KMS-11 (cell line): ENCODE results near the gene DIPK1A.

Experiments
- H2AFZ ChIP-seq: fragments of 200-600 bp; sonication (generic); 2 replicates; pipeline ENCODE4 v1.6.1; 2016; ENCODE audit warnings: antibody characterized with exemption, mixed run types, low read depth
- H3K27ac ChIP-seq: fragments of 200-600 bp; sonication (generic); 2 replicates; pipeline ENCODE4 v1.6.1; 2016; ENCODE audit warnings: mild to moderate bottlenecking, mixed run types
- H3K27me3 ChIP-seq: fragments of 200-600 bp; sonication (generic); 2 replicates; pipeline ENCODE4 v1.6.1; 2017; ENCODE audit warnings: mild to moderate bottlenecking, low read depth, mixed run types, moderate library complexity; ENCODE audit not compliant: insufficient read depth
- H3K36me3 ChIP-seq: fragments of 200-600 bp; sonication (generic); 2 replicates; pipeline ENCODE4 v1.6.1; 2017; ENCODE audit warnings: mild to moderate bottlenecking, mixed run types; ENCODE audit not compliant: insufficient read depth
- H3K4me1 ChIP-seq: fragments of 200-600 bp; sonication (generic); 2 replicates; pipeline ENCODE4 v1.6.1; 2016; ENCODE audit warnings: mild to moderate bottlenecking, low read depth, mixed run types; ENCODE audit not compliant: poor library complexity, severe bottlenecking
- H3K4me2 ChIP-seq: fragments of 200-600 bp; sonication (generic); 2 replicates; pipeline ENCODE4 v1.7.0; 2016; ENCODE audit warnings: mild to moderate bottlenecking, mixed run types
- H3K4me3 ChIP-seq: fragments of 200-600 bp; sonication (generic); IDR thresholded peaks from 2 replicates; pipeline ENCODE4 v1.6.1; 2017; ENCODE audit warnings: low read depth, low read length, mixed read lengths; ENCODE audit not compliant: insufficient read depth
- H3K79me2 ChIP-seq: fragments of 200-600 bp; sonication (generic); 2 replicates; pipeline ENCODE4 v1.6.1; 2016; ENCODE audit warnings: low read depth, mixed run types; ENCODE audit not compliant: insufficient read depth
- H3K9ac ChIP-seq: fragments of 200-600 bp; sonication (generic); 2 replicates; pipeline ENCODE4 v1.6.1; 2016; ENCODE audit warnings: mild to moderate bottlenecking, mixed run types
- H4K20me1 ChIP-seq: fragments of 200-600 bp; sonication (generic); 2 replicates; pipeline ENCODE4 v1.6.1; 2016; ENCODE audit warnings: mild to moderate bottlenecking, mixed run types; ENCODE audit not compliant: insufficient read depth
- TF ChIP-seq, protein P1 (sequence below): fragments of 200-600 bp; sonication (generic); conservative IDR thresholded peaks from 2 replicates; pipeline ENCODE4 v1.6.1; 2017; ENCODE audit warnings: low read depth, mild to moderate bottlenecking, antibody characterized with exemption, low read length, moderate library complexity, mixed read lengths

Gene DIPK1A

GRCh38 chr1:92832537-92833114 lies 128.6 kb downstream of the DIPK1A start:
- H3K36me3 ChIP-seq, result peaks cover 24% of the 10 kb centered on the region; the same call in 1 of the 2 replicates
- peak overlapping the region; percentile 98 for H3K4me2 ChIP-seq
- peaks cover 57% of the 10 kb centered on the region for H3K79me2 ChIP-seq
- peak overlapping the region; percentile 68 for H3K4me3 ChIP-seq
- peaks cover 43% of the 10 kb centered on the region for H3K4me1 ChIP-seq
- no peaks in the 10 kb centered on the region for H3K27me3 ChIP-seq
- H3K27ac ChIP-seq, result peak overlapping the region; percentile 87
- H3K9ac ChIP-seq, result peak overlapping the region; percentile 97
- peak overlapping the region; percentile 61; the same call in 1 of the 2 replicates for H2AFZ ChIP-seq
- H4K20me1 ChIP-seq, result peaks cover 32% of the 10 kb centered on the region; the same call in 1 of the 2 replicates
- TF ChIP-seq, protein P1, sequence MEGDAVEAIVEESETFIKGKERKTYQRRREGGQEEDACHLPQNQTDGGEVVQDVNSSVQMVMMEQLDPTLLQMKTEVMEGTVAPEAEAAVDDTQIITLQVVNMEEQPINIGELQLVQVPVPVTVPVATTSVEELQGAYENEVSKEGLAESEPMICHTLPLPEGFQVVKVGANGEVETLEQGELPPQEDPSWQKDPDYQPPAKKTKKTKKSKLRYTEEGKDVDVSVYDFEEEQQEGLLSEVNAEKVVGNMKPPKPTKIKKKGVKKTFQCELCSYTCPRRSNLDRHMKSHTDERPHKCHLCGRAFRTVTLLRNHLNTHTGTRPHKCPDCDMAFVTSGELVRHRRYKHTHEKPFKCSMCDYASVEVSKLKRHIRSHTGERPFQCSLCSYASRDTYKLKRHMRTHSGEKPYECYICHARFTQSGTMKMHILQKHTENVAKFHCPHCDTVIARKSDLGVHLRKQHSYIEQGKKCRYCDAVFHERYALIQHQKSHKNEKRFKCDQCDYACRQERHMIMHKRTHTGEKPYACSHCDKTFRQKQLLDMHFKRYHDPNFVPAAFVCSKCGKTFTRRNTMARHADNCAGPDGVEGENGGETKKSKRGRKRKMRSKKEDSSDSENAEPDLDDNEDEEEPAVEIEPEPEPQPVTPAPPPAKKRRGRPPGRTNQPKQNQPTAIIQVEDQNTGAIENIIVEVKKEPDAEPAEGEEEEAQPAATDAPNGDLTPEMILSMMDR, result no peak

GRCh38 chr1:92831762-92832536 lies 129.3 kb downstream of the DIPK1A start, which contains the start of gene RPL5:
RPL5 (plus strand) TSS chr1:92832040; CDS start chr1:92832115, 75 bp downstream.
- Histone ChIP-seq H3K27me3 (no peaks in the 10 kb centered on the region), H3K79me2 (peaks cover 51% of the 10 kb centered on the region), H4K20me1 (peaks cover 25% of the 10 kb centered on the region; the same call in 1 of the 2 replicates), H3K9ac (peak within 1 kb of the TSS; percentile 97), H2AFZ (peak within 1 kb of the TSS; percentile 61), H3K4me2 (peak within 1 kb of the TSS; percentile 98), H3K27ac (peak within 1 kb of the TSS; percentile 87), H3K4me3 (peak within 1 kb of the TSS; percentile 68), H3K36me3 (peaks cover 18% of the 10 kb centered on the region; the same call in 1 of the 2 replicates), H3K4me1 (peaks cover 36% of the 10 kb centered on the region)
- TF ChIP-seq, protein P1, result peak; percentile 63

DNA sequence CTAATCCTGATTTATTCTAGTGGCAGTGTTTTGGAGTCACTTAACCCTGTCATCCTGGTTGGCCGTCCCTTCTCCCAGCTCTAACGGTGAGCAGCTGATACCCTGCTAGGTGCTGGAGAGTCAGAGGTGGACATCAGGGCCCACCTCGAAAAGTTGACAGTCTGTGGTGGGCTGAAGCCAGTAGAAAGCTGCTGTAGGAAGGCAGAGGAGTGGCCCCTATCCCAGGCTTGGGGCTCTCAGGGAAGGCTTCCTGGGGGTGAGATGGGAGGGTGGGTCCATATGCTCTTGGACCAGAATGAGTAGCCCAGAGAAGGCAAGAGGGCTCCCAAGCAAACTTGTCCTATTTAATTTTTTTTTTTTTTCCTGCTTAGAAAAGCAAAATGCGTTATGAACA lies 129.9 kb downstream of the DIPK1A start:
- H3K4me3 ChIP-seq, result no peak overlapping the region
- H3K79me2 ChIP-seq, result peaks cover 45% of the 10 kb centered on the region
- no peak overlapping the region for H3K9ac ChIP-seq

GRCh38 chr1:92826792-92827191 lies 134.5 kb downstream of the DIPK1A start:
- Histone ChIP-seq H4K20me1 (no peaks in the 10 kb centered on the region), H3K27ac (no peak overlapping the region), H3K9ac (no peak overlapping the region), H2AFZ (no peak overlapping the region), H3K27me3 (no peaks in the 10 kb centered on the region), H3K79me2 (no peaks in the 10 kb centered on the region), H3K4me3 (no peak overlapping the region), H3K4me2 (no peak overlapping the region), H3K36me3 (no peaks in the 10 kb centered on the region), H3K4me1 (no peaks in the 10 kb centered on the region)
- TF ChIP-seq, protein P1, result no peak

More for the DNA sequence above, 129.9 kb downstream of the DIPK1A start:
- Histone ChIP-seq H3K36me3 (0 out of 2 replicates have a peak, but pooled peaks cover 14% of the 10 kb centered on the region), H3K27me3 (no peaks in the 10 kb centered on the region), H2AFZ (peak overlapping the region; percentile 61; the same call in 1 of the 2 replicates), H3K4me2 (peak overlapping the region; percentile 34; the same call in 1 of the 2 replicates), H3K27ac (no peak overlapping the region), H3K4me1 (peaks cover 30% of the 10 kb centered on the region), H4K20me1 (peaks cover 21% of the 10 kb centered on the region; the same call in 1 of the 2 replicates)
- TF ChIP-seq, protein P1, result no peak
